ENCODE data around the gene CYP4F11.
"Not testable (repeated sequence)": the region's sequence is repeated elsewhere in the genome, so short reads cannot be mapped to it uniquely, and the experiment has no call there.

CYP4F11 gene

GRCh38 chr19:15934332-15935078 is at the start of gene CYP4F11:
Gene CYP4F11 (minus strand): TSS chr19:15934529. CDS start chr19:15934408, 121 bp downstream.
- DNase-seq = no peak

- no peak for DNase-seq
These were observed 45.0 kb upstream of the CYP4F11 start for GRCh38 chr19:15979293-15979692.

- DNase-seq = no peak
These were observed 43.4 kb upstream of the CYP4F11 start for GRCh38 chr19:15977690-15978089.

- no peak for DNase-seq
These were observed 42.7 kb upstream of the CYP4F11 start for GRCh38 chr19:15976836-15977689.

- no peak for DNase-seq
These were observed 40.5 kb upstream of the CYP4F11 start for GRCh38 chr19:15974856-15975255.

GRCh38 chr19:15972043-15972442 is 37.7 kb upstream of the CYP4F11 start:
- DNase-seq = not testable (repeated sequence)

GRCh38 chr19:15971224-15971780 is 37.0 kb upstream of the CYP4F11 start:
- no peak for DNase-seq

- DNase-seq = no peak
These were observed 29.9 kb upstream of the CYP4F11 start for GRCh38 chr19:15964231-15964630.

GRCh38 chr19:15962319-15962718 is 28.0 kb upstream of the CYP4F11 start:
- DNase-seq = no peak

- no peak for DNase-seq
These were observed 20.5 kb upstream of the CYP4F11 start for GRCh38 chr19:15954820-15955219.

- DNase-seq = no peak
These were observed 14.1 kb upstream of the CYP4F11 start, which contains the start of gene OR10H4 for GRCh38 chr19:15948223-15949058. Gene OR10H4 (plus strand): TSS chr19:15949008. CDS start chr19:15949008, 0 bp downstream.

- no peak for DNase-seq
These were observed 11.0 kb upstream of the CYP4F11 start for GRCh38 chr19:15945301-15945700.

- DNase-seq = no peak
These were observed 10.1 kb upstream of the CYP4F11 start for GRCh38 chr19:15944401-15944800.

GRCh38 chr19:15937771-15938170 is 3.4 kb upstream of the CYP4F11 start:
- no peak for DNase-seq

GRCh38 chr19:15936950-15937349 is 2.6 kb upstream of the CYP4F11 start:
- no peak for DNase-seq

- DNase-seq = no peak
These were observed 1.8 kb upstream of the CYP4F11 start for GRCh38 chr19:15936173-15936572.

GRCh38 chr19:15935167-15935702 is 906 bp upstream of the CYP4F11 start:
- no peak for DNase-seq

- DNase-seq = not testable (repeated sequence)
These were observed 483 bp downstream of the CYP4F11 start for GRCh38 chr19:15933761-15934331.

- no peak for DNase-seq
These were observed 6.0 kb downstream of the CYP4F11 start for GRCh38 chr19:15928321-15928720.

GRCh38 chr19:15926484-15926883 is 7.8 kb downstream of the CYP4F11 start:
- DNase-seq = no peak

- no peak for DNase-seq
These were observed 10.6 kb downstream of the CYP4F11 start for GRCh38 chr19:15923702-15924101.

GRCh38 chr19:15922021-15922420 is 12.3 kb downstream of the CYP4F11 start:
- DNase-seq = no peak
